Astrocyte of the cerebellum (primary cell): ENCODE data around the gene ADARB2.

Experiments used
- DNase-seq: peaks from one replicate; pipeline ENCODE4 v3.0.0-alpha.2; 2011; ENCODE audit warnings: low read depth
- H3K4me3 ChIP-seq: 2 replicates; pipeline ENCODE4 v1.5.1; 2011; ENCODE audit warnings: mild to moderate bottlenecking, low read depth, low read length, moderate library complexity
- in situ Hi-C: cut with HindIII; loops from 2 replicates; pipeline ENCODE4 v1.10.0; 2017; ENCODE audit warnings: low sequenced_read_pairs
- TF ChIP-seq, protein P1 (sequence below): IDR thresholded peaks from 2 replicates; pipeline ENCODE4 v1.5.1; 2012; ENCODE audit warnings: low read length, low read depth, moderate library complexity, mild to moderate bottlenecking; ENCODE audit errors: missing control alignments

The ADARB2 gene

DNA sequence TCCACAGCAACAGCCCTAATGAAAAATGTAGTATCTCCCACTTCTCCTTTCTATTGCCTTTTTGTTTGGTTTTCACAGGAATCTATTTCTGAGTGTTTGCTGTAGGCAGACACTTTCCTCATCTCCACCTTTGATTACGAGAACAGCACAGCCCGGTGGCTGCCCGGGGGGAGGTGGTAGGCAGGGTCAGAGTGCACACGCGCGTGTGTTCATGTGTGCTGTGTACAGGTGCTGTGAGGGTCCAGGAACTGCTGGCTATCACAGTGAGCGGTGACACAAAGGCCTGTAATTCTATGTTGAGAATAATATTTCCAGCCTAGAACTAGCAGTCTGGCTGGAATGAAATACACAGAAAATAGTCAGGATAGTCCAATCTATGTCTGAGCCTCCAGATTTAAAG is 212.8 kb downstream of the ADARB2 start:
- in situ Hi-C loops, result no loop called here
- TF ChIP-seq, protein P1, sequence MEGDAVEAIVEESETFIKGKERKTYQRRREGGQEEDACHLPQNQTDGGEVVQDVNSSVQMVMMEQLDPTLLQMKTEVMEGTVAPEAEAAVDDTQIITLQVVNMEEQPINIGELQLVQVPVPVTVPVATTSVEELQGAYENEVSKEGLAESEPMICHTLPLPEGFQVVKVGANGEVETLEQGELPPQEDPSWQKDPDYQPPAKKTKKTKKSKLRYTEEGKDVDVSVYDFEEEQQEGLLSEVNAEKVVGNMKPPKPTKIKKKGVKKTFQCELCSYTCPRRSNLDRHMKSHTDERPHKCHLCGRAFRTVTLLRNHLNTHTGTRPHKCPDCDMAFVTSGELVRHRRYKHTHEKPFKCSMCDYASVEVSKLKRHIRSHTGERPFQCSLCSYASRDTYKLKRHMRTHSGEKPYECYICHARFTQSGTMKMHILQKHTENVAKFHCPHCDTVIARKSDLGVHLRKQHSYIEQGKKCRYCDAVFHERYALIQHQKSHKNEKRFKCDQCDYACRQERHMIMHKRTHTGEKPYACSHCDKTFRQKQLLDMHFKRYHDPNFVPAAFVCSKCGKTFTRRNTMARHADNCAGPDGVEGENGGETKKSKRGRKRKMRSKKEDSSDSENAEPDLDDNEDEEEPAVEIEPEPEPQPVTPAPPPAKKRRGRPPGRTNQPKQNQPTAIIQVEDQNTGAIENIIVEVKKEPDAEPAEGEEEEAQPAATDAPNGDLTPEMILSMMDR, result no peak
- H3K4me3 ChIP-seq, result no peak overlapping the region
- no peak for DNase-seq

DNA sequence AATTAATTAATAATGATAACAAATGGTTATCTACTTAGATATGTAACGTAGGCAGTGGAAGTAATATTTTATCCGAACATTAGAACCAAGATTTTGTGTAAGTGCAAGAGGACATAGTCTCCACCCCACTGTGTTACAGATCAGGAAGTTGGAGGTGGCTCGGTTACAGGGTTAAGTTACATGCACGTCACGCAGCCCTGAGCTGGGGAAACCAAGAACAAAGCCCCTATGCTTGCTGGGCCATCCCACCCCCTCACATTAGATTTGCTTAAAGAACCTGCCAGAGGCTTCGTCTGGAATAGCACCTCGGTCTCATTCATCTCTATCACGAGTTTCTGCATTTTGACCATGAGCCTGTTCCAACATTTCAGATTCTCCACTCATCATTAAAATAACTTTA is 214.1 kb downstream of the ADARB2 start:
- no peak for DNase-seq
- in situ Hi-C loops, result no loop called here
- H3K4me3 ChIP-seq, result no peak overlapping the region
- TF ChIP-seq, protein P1, result no peak

DNA sequence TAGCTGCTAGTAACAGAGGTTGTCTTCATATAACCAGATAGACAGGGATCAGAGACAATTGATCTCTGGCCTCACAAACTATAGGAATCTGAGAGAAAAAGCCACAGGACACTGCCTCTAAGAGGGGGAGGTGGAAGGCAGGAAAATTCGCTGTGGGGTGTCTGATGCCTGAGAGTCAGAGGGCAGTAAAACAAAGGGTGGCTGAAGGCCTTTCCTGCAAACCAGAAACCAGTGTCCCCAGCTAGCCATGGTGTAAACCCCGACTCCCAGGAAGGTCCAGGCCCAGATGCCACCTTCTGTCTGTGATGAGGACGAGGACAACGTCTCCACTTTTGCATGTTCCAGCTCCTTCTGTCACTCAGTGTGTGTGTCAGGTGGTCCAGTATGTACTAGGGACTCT is 215.1 kb downstream of the ADARB2 start:
- DNase-seq, result no peak
- in situ Hi-C loops, result no loop called here
- H3K4me3 ChIP-seq, result no peak overlapping the region
- TF ChIP-seq, protein P1, result no peak

GRCh38 chr10:1521741-1522140 is 215.6 kb downstream of the ADARB2 start:
- in situ Hi-C loops, result no loop called here
- TF ChIP-seq, protein P1, result no peak

GRCh38 chr10:1520909-1521565 is 216.3 kb downstream of the ADARB2 start:
- TF ChIP-seq, protein P1, result no peak
- DNase-seq, result no peak
- H3K4me3 ChIP-seq, result no peak overlapping the region
- in situ Hi-C loops, result no loop called here

More at GRCh38 chr10:1521741-1522140, 215.6 kb downstream of the ADARB2 start:
- no peak for DNase-seq
- H3K4me3 ChIP-seq, result no peak overlapping the region

GRCh38 chr10:1519391-1519790 is 217.9 kb downstream of the ADARB2 start:
- in situ Hi-C loops, result no loop called here
- DNase-seq, result no peak
- H3K4me3 ChIP-seq, result no peak overlapping the region
- TF ChIP-seq, protein P1, result no peak
